HEK293 (cell line): ENCODE results near the gene LRP8.
A peak's percentile ranks its signal among the peaks of the same experiment; 100 is the strongest.

Experiments used
- CTCF ChIA-PET: fragments of 350-600 bp; formaldehyde crosslinking; extraction: SDS; loops from one replicate; lab custom pipeline; 2021; ENCODE audit warnings: antibody characterized with exemption; lab: Yijun Ruan, JAX
- POLR2A ChIA-PET: fragments of 300-600 bp; formaldehyde crosslinking; extraction: SDS; loops from one replicate; lab custom pipeline; 2020; ENCODE audit warnings: antibody characterized with exemption, inconsistent platforms; lab: Yijun Ruan, JAX
- H3K27ac ChIP-seq: fragments of 200-500 bp; sonication (Bioruptor generic); 2 replicates; pipeline ENCODE4 v1.5.1; 2014; ENCODE audit warnings: low read depth, low read length, control low read depth, inconsistent platforms; ENCODE audit errors: extremely low read depth
- H3K36me3 ChIP-seq, 2 experiments: fragments of 200-500 bp in 1 of 2; sonication (Bioruptor generic) in 1 of 2; 1 replicate in 1 of 2; 2 replicates in 1 of 2; pipeline ENCODE4 v1.5.1; 2014 to 2017; ENCODE audit warnings: inconsistent platforms in 2 of 2, low read length in 2 of 2; ENCODE audit not compliant: control insufficient read depth in 2 of 2, insufficient read depth in 1 of 2
- H3K4me1 ChIP-seq: fragments of 200-500 bp; sonication (Bioruptor generic); 2 replicates; pipeline ENCODE4 v1.5.1; 2014; ENCODE audit warnings: mild to moderate bottlenecking, low read length, inconsistent platforms; ENCODE audit not compliant: control insufficient read depth, insufficient read depth
- H3K4me3 ChIP-seq: 2 replicates; pipeline ENCODE4 v1.5.1; 2011; ENCODE audit warnings: low read depth, mild to moderate bottlenecking, control low read depth, low read length, moderate library complexity
- H3K9me3 ChIP-seq: fragments of 200-500 bp; sonication (Bioruptor generic); 2 replicates; pipeline ENCODE4 v1.5.1; 2014; ENCODE audit warnings: low read depth, low read length, inconsistent platforms; ENCODE audit not compliant: control insufficient read depth, insufficient read depth
- EGR2 ChIP-seq: fragments of 450-650 bp; formaldehyde crosslinking; IDR thresholded peaks from 2 replicates; pipeline ENCODE4 v1.5.1; 2016; ENCODE audit warnings: low read depth, missing biosample characterization, missing genetic modification characterization
- ELK4 ChIP-seq: IDR thresholded peaks from 2 replicates; pipeline ENCODE4 v1.6.1; 2011; ENCODE audit warnings: mild to moderate bottlenecking, low read depth, low read length, borderline replicate concordance
- HOXD13 ChIP-seq: sonication (generic); formaldehyde crosslinking; IDR thresholded peaks from 2 replicates; pipeline ENCODE4 v1.8.0; 2022; ENCODE audit warnings: missing genetic modification reagents, borderline replicate concordance
- OSR2 ChIP-seq: fragments of 450-650 bp; formaldehyde crosslinking; IDR thresholded peaks from 2 replicates; pipeline ENCODE4 v1.5.1; 2016; ENCODE audit warnings: missing biosample characterization, missing genetic modification characterization
- SETDB1 ChIP-seq: IDR thresholded peaks from one replicate; pipeline ENCODE4 v1.6.1; 2017; ENCODE audit warnings: mild to moderate bottlenecking, low read length, moderate library complexity, mixed read lengths; ENCODE audit not compliant: insufficient read length
- YY2 ChIP-seq: fragments of 450-650 bp; formaldehyde crosslinking; IDR thresholded peaks from 2 replicates; pipeline ENCODE4 v1.5.1; 2016; ENCODE audit warnings: missing biosample characterization, missing genetic modification characterization
- ZBTB21 ChIP-seq: fragments of 450-650 bp; formaldehyde crosslinking; IDR thresholded peaks from 2 replicates; pipeline ENCODE4 v1.5.1; 2017; ENCODE audit warnings: missing biosample characterization, missing genetic modification characterization
- ZNF133 ChIP-seq: fragments of 450-650 bp; formaldehyde crosslinking; IDR thresholded peaks from 2 replicates; pipeline ENCODE4 v1.5.1; 2016; ENCODE audit warnings: missing biosample characterization, missing genetic modification characterization
- ZNF23 ChIP-seq: fragments of 450-650 bp; formaldehyde crosslinking; IDR thresholded peaks from 2 replicates; pipeline ENCODE4 v1.5.1; 2016; ENCODE audit warnings: missing biosample characterization, missing genetic modification characterization, borderline replicate concordance
- ZNF37A ChIP-seq: fragments of 450-650 bp; IDR thresholded peaks from 2 replicates; pipeline ENCODE4 v1.5.1; 2018; ENCODE audit warnings: missing biosample characterization, missing genetic modification characterization
- ZNF473 ChIP-seq: fragments of 450-650 bp; formaldehyde crosslinking; IDR thresholded peaks from 2 replicates; pipeline ENCODE4 v1.5.1; 2017; ENCODE audit warnings: missing biosample characterization, missing genetic modification characterization
- ZNF660 ChIP-seq: fragments of 450-650 bp; IDR thresholded peaks from 2 replicates; pipeline ENCODE4 v1.5.1; 2018; ENCODE audit warnings: missing biosample characterization, mild to moderate bottlenecking, missing genetic modification characterization
- ZNF701 ChIP-seq: fragments of 450-650 bp; formaldehyde crosslinking; IDR thresholded peaks from 2 replicates; pipeline ENCODE4 v1.5.1; 2016; ENCODE audit warnings: missing biosample characterization, missing genetic modification characterization
- ZNF830 ChIP-seq: fragments of 450-650 bp; IDR thresholded peaks from 2 replicates; pipeline ENCODE4 v1.5.0; 2018; ENCODE audit warnings: missing biosample characterization, missing genetic modification characterization, low read depth, mild to moderate bottlenecking, moderate library complexity
- TF ChIP-seq, protein P1 (sequence below): fragments of 450-650 bp; formaldehyde crosslinking; IDR thresholded peaks from 2 replicates; pipeline ENCODE4 v1.5.1; 2016; ENCODE audit warnings: missing biosample characterization, missing genetic modification characterization
- TF ChIP-seq, protein P2 (sequence below): fragments of 450-650 bp; formaldehyde crosslinking; IDR thresholded peaks from 2 replicates; pipeline ENCODE4 v1.5.1; 2017; ENCODE audit warnings: missing biosample characterization, missing genetic modification characterization
- TF ChIP-seq, protein P3 (sequence below): fragments of 450-650 bp; formaldehyde crosslinking; IDR thresholded peaks from 2 replicates; pipeline ENCODE4 v1.5.1; 2016; ENCODE audit warnings: missing biosample characterization, missing genetic modification characterization, borderline replicate concordance

Gene LRP8

GRCh38 chr1:53335661-53336060 is 7.8 kb upstream of the LRP8 start:
- no peaks in the 10 kb centered on the region for H3K36me3 ChIP-seq
- no peak overlapping the region for H3K27ac ChIP-seq
- POLR2A ChIA-PET, result no interaction called here
- H3K4me3 ChIP-seq, result no peak overlapping the region
- TF ChIP-seq ELK4 (no peak), ZNF473 (tag by site-specific recombination) (no peak), ZNF37A (tag by site-specific recombination) (no peak), ZBTB21 (tag by site-specific recombination) (no peak), HOXD13 (CRISPR knock-in tag) (no peak), ZNF23 (no peak), OSR2 (tag by site-specific recombination) (no peak), ZNF660 (tag by site-specific recombination) (no peak), SETDB1 (no peak), ZNF830 (tag by site-specific recombination) (no peak)
- TF ChIP-seq, protein P1, sequence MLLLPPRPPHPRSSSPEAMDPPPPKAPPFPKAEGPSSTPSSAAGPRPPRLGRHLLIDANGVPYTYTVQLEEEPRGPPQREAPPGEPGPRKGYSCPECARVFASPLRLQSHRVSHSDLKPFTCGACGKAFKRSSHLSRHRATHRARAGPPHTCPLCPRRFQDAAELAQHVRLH, result no peak
- no peaks in the 10 kb centered on the region for H3K9me3 ChIP-seq
- CTCF ChIA-PET, result interaction anchor here (0.9 to 1.1 kb wide), 2 partner anchors 10 to 58 kb away, joined by 3 to 4 read pairs; no protein-coding TSS in a partner anchor
- H3K4me1 ChIP-seq, result no peaks in the 10 kb centered on the region

DNA sequence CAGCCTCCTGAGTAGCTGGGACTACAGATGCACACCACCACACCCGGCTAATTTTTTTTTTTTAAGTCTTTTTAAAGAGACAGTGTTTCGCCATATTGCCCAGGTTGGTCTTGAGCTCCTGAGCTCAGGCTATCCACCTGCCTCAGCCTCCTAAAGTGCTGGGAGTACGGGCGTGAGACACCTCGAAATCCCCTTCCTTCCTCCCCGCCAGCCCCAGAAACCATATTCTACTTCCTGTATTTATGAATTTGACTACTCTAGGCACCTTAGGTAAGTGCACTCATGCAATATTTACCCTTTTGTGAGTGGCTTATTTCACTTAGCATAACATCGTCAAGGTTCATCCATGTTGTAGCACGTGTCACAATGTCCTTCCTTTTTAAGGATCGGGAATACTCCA is 6.9 kb upstream of the LRP8 start:
- POLR2A ChIA-PET, result no interaction called here
- no peak overlapping the region for H3K27ac ChIP-seq
- no peaks in the 10 kb centered on the region for H3K4me1 ChIP-seq
- no peaks in the 10 kb centered on the region for H3K36me3 ChIP-seq
- CTCF ChIA-PET, result no interaction called here
- H3K9me3 ChIP-seq, result no peaks in the 10 kb centered on the region
- H3K4me3 ChIP-seq, result no peak overlapping the region
- TF ChIP-seq ZNF701 (tag by site-specific recombination), result no peak
- no peak for TF ChIP-seq ZNF133
- TF ChIP-seq, protein P2, sequence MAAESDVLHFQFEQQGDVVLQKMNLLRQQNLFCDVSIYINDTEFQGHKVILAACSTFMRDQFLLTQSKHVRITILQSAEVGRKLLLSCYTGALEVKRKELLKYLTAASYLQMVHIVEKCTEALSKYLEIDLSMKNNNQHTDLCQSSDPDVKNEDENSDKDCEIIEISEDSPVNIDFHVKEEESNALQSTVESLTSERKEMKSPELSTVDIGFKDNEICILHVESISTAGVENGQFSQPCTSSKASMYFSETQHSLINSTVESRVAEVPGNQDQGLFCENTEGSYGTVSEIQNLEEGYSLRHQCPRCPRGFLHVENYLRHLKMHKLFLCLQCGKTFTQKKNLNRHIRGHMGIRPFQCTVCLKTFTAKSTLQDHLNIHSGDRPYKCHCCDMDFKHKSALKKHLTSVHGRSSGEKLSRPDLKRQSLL, result no peak
- no peak for TF ChIP-seq YY2 (tag by site-specific recombination)

DNA sequence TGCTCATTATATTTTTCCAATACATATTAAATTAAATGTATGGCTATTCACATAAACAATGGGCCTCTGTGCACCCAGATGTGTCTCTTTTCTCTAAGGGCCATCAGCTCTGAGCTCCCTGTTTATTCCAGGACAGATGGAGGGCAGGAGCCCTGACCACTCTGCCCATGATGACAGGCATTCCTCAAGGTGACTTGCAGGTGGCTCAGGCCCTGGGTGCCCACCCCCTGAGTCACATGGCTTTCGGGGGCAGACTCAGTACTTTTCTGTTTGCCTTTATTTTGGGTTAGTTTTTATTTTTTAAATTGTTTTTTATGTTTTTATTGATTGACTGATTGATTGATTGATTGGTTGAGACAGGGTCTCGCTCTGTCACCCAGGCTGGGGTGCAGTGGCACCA is 6.4 kb upstream of the LRP8 start:
- Histone ChIP-seq H3K36me3 (no peaks in the 10 kb centered on the region), H3K4me1 (no peaks in the 10 kb centered on the region), H3K9me3 (no peaks in the 10 kb centered on the region), H3K4me3 (no peak overlapping the region), H3K27ac (no peak overlapping the region)
- ChIA-PET CTCF (no interaction called here), POLR2A (no interaction called here)
- TF ChIP-seq, protein P3, sequence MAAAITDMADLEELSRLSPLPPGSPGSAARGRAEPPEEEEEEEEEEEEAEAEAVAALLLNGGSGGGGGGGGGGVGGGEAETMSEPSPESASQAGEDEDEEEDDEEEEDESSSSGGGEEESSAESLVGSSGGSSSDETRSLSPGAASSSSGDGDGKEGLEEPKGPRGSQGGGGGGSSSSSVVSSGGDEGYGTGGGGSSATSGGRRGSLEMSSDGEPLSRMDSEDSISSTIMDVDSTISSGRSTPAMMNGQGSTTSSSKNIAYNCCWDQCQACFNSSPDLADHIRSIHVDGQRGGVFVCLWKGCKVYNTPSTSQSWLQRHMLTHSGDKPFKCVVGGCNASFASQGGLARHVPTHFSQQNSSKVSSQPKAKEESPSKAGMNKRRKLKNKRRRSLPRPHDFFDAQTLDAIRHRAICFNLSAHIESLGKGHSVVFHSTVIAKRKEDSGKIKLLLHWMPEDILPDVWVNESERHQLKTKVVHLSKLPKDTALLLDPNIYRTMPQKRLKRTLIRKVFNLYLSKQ (tag by site-specific recombination), result no peak
- TF ChIP-seq EGR2, result peak; percentile 25; the same call in 1 of the 2 replicates
